HG03342 (cell line): ENCODE measurements around the gene RIMBP2.

ENCODE experiments used
- ATAC-seq: cut with Tn5 transposase; IDR thresholded peaks from one replicate; pipeline ENCODE4 v1.9.1; 2021; ENCODE audit warnings: mild to moderate bottlenecking, moderate library complexity; ENCODE audit not compliant: unreplicated experiment

The RIMBP2 gene

DNA sequence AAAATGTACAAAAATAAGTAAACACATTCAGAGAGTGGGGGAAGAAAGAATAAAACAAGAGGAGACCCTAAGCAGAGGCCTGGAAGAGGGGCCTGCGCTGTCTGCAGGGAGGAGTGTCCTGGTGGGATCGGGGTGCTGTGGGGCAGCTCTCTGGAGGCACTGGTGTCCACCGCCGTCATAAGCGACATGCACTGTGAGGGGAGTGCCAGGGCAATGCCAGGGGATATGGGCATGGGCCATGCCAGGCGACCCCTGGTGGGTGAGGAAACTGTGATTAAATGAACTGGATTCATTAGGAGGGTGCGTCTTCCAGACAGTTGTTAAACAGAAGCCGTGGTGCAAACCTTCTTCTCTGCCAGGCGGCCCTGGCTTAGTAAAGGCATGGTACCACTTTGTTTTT lies 261.8 kb downstream of the RIMBP2 start:
- ATAC-seq: no peak

DNA sequence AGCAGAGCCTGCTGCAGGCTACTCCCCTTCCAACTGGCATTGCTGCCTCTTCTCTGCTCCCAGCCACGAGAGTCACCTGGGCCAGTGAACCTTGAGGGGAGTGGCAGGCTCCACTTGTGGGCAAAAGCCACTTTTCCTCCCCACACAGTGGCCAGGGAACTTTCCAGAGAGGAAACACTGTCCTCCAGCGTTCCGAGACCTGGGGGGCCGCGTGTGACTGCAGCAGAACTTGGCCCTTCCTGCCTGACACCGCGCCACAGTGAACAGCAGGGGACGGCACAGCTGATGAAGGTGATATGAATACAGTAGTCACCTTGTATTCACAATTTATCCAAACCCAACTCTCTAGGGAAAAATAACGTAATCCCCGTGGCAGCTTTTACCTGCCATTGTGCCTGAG lies 263.6 kb downstream of the RIMBP2 start:
- no peak for ATAC-seq

DNA sequence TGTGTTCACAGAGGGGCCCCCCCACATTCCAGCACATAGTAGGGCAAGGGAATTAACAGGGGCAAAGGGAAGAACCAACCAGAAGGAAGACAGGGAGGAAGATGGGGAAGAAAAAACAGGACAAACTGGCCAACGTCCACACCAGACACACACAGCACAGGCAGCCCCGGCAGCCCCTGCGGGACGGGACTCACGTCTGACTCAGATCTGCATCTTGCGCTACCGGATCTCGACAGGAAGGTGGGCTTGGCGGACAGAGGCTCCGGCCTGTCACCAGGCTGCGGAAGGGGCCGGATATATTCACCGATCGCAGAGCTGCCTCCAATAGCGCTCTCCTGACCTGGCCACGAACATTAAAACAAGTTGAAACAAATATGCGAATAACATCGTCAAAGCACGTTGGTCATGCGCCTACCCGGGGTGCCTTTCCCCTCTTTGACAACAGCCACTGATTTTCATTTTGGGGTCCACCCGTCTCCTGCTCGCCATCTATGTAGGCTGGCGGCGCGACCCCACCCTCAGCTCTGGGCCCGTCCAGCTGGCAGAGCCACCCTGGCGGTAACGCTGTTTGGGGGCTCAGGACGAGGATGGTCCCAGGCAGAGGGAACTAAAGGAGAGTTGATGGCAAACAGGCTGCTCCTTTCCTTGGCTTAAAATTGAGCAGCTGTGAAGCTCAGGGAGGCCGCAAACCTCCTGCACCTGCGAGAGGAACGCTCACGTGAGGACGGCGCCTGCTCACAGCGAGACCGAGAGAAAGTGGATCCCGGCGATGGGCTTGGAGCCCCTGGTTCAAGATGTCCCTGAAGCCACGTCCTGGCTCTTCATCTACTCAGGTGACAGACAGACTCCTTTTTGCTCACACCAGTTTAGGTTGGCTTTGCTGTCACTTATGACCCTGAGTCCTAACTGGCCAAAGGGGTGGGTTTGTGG lies 264.8 kb downstream of the RIMBP2 start:
- ATAC-seq: no peak

DNA sequence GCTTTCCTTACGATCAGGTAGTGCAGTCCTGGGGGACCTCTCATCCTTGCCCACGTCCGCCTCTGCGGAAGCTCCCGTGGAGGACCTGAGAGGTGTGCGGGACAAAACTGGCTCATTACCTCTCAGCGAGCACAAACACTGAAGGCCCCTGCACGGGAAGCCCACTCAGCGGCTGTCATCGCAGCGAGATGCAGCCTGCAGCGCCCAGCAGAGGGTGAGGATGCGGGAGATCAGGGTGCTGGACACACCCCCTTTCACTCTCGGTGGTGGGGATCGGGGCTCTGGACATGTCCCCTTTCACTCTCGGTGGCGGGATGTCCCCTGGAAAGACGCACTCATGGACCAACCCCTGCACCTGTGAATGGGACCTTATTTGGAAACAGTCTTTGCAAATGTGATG lies 266.8 kb downstream of the RIMBP2 start:
- no peak for ATAC-seq

DNA sequence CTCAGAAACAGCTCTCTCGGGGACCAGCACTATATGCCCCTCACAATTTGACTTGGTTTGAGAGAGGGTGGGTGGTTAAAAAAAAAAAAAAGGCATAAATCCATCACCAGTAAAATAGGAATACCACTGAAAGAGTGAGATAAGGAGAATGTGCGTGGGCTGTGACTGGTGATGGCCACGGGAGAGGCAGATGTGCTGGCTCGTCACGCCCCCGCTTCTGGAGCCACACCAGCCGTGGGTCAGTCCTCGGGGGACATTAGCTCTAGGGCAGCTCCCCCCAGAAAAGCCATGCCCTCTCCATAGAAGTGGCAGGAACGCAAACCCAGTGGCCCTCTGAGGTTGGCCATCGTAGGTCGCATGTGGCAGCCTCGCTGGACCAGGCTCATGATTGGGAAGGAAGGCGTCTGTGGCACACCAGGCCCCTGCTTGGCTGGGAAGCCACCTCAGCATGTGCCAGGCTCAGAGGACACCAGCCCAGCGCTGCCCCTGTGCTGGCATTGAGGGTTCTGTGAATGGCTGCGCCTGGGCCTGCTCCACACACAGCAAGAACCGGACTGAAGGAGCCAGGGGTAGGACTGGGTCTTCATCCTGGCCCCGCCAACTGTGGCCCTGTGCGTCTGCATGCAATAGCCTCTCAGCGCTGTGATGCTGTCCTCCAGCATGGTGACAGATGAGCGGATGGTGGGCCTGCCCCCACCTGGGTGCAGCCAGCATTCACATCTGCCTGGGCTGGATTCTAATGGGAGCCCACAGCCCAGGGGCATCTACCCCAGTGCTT lies 267.9 kb downstream of the RIMBP2 start:
- no peak for ATAC-seq

DNA sequence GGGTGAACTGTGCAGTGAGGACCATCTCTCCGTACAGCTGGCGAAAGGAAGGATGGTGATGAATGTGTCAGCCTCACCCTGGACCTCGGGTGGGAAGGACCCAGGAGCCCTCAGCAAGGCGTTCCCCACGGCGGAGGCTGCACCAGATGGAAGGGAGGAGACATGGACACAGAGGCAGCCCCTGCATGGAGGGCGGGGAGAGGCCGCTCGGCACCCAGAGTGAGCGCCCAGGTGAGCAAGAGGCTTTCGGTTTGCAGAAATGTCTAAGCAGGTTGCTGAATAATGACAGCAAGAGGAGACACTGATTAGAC lies 268.5 kb downstream of the RIMBP2 start:
- ATAC-seq: no peak

DNA sequence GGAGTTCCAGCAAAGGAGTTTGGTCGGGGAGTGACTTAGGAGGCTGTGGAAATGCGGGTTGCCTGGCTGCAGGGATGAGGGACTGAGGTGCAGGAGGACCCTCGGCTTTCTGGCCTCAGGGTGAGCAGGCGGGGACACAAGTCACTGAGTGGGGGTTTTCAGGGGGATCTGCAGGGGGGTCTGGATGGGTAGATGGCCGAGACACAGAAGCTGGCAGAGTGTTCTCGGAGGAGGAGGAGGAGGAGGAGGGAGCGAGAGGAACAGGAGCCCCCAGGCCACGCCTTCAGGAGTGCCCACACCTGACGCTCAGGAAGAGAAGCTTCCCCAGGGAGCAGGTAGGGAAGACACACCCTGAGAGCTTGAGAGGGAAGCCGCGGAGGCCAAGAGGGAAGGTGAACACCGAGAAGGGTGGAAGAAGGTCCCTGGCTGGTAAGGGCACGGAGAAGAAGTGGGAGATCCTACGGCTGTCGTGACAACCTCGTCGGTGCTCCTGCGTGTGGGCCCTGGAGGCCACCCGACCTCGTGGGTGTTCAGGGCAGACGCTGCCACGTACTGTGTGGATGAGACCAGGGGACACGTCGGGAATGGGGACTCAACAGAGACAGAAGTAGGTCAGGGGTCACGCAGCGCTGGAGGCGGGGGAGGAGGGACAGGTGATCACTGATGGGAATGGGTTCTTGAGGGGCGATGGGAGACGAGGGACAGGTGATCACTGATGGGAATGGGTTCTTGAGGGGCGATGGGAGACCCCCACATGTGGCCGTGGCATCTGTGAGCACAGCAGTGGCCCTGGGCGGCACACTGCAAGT lies 269.0 kb downstream of the RIMBP2 start:
- ATAC-seq: no peak

DNA sequence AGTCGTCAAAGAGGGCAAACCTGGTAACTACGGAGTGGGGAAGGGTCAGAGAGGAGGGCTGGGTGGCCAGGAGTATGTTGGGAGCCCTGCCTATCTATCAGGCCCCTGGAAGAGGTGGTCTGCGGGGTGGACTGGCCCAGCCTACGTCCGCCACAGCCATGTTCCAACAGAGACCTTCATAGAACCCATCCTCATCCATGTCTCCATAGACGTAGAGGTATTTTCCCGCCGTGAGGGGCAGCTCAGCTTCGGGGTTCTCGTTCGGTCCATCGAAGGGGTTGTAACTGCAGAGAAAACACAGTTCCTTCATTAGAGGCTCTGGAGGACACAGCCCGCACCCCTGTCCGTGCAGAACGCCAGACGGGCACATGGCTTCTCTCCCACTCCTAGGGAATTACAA lies 271.1 kb downstream of the RIMBP2 start:
- no peak for ATAC-seq

DNA sequence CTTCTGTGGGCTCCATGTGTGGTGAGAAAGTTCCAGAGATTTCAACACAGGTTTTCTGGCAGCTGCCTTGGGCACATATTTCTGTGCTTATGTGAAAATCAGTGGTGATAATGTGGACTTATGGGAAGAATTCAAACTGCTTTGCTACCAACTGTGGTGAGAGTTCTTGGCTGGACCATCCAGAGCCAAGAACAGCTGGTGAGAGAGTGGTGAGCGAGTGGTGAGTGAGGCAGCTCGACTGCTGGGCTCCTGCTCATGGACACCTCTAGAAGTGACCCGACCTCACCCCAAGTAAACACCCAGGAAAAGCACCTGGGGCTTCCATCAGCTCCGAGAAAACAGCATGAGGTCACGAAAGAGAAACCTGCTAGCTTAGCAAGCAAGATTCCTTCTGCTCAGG lies 272.0 kb downstream of the RIMBP2 start:
- ATAC-seq: no peak

DNA sequence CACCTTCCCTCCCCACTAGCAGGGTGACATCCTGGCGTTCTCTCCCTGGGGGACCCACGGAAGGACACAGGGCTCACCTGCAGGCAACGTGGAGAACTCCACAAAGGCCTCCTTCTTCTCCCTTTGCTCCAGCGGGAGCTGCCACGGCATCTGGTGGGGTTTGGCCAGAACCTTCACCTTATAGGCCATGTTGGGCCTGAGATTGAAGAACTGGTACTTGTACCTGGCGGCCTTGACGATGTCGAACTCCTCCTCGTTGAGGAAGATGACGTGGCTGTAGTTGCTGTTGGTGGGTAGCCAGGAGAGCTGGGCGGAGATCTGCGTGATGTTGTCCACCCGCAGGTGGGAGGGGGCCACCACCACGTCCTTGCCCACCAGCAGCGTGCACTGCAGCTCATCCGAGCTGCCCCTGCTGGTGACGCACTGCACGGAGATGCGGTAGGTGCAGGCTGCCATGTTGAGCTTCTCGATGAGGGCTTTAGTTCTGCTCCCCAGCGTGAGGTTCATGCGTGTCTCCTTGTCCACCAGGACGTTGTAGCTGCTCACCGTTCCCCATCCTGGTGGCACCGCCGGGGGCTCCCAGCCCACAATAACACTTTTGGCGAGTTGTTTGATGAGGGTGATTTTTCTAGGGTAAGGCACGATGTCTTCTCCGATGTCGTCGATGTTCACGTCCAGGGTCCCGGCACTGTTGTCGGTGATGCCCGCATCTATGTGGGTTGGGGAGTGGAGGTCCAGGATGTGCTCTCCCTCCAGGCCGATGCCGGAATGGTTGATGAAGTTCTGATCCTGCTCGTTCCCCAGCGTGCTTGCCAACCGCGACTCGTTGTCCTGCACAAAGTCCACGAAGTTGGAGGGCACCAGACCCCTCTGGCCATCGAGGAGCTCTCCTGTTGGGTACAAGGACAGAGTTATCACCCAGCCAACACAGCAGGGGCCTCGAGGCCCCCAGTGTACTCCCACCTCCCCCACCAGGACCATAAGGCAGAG lies 274.0 kb downstream of the RIMBP2 start:
- ATAC-seq: no peak

DNA sequence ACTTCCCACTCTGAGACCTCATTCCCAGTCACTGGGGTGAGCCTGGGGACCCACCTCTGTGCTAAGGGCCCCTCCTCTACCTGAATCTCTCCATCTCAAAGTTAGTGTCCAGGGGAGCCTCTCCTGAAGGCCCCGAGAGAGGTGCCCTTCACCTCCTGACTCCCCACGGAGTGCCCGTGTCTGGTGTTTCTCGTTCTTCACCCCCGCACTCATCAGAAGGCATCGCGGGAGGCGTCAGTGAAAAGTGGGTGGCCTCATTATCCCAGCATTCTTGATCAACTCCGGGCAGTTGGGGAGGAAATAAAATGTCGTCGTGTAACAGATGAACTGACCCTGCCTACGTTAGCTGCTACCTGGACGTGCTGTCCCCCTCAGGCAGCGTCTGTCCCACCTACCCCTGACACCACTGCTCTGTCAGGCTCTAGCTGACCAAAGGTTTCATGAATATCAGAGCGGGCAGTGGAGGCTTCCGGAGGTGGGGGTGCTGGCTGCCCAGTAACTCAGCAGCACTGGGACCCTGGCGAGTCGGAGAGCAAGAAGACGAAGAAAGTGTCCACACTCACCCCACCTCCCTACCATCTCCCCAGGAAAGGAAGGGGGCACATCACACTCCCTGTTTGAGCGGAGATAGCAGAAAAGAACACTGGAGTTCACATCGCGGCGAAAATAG lies 275.6 kb downstream of the RIMBP2 start:
- ATAC-seq: no peak

DNA sequence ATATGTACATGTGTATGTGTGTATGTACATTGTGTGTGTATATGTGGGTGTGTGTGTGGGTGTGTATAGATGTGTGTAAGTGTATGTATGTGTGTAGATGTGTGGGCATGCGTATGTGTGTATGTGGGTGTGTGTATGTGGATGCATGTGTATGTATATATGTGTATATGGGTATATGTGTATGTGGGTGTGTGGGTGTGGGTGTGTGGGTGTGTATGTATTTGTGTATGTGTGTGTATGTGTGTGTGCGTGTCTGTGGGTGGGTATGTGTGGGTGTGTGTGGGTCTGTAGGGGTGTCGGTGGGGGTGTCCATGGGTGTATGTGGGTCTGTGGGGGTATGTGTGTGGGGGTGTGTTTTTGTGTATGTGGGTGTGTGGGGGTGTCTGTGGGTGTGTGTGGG lies 276.8 kb downstream of the RIMBP2 start:
- ATAC-seq: no peak

DNA sequence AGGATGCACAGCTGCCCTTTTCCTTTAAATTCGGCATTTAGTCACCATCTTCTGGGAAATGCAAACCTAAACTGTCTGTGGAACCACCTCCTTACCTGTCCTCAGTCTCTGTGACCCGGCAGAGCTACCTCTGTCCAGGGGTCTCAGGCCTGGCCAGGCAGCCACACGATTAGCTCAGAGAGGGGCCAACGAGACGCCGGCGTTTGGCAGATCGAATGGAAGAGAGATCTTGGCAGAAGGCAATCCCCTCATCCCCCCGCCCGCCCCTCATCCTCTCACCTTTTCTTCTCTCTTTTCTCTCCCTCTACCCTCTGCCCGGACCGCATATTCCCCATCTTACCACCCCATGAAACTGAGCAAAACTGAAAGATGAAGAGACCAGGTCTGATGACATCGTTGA lies 277.4 kb downstream of the RIMBP2 start:
- ATAC-seq: no peak

DNA sequence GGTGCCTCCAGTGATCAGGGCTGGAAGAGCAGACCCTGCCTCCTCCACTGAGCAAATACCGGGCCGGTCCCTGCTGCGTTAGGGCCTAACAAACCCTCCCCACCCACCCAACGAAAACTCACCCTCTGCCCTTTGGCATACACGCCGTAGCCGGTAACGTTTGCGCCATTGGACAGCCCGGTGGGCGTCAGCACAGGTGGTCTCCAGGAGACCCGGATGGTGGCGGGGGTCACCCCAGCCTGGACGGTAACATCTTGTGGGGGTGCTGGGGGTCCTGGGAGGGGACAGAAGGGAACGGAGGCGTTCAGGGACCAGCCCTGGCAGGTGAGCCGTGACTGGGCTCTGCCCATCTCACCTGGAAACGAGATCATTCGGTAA lies 277.9 kb downstream of the RIMBP2 start:
- ATAC-seq: no peak

DNA sequence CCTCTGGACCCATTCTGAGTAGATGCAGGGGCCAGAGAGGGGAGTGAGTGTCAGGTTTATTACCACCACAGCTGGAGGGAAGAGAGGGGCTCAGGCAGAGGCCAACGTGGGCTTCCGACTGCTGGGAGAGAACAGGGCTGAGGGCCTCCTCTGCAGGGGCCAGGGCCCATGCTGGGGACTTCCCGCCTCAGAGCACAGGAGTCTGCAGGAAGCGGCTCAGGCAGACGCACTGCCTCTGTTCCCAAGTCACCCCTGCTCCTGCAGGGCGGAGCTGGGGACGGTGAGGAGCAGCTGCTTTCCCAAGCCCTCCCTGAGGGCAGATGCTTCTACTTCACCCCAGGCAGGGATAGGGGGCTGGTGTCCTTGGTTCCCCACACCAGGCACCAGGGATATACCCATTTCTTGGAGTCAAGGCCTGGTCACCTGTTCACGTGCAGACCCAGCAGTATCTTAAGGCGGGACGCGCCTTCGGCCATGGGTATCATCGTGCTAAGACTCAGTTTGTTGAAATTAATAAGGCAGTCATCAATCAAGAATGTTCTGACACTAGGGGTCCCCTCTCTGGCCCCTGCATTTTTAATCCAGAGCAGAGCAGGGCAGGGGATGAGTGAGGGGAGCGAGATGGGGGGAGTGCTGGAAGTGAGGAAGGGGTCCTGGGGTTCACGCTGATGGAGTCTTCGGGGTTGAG lies 278.4 kb downstream of the RIMBP2 start:
- no peak for ATAC-seq

DNA sequence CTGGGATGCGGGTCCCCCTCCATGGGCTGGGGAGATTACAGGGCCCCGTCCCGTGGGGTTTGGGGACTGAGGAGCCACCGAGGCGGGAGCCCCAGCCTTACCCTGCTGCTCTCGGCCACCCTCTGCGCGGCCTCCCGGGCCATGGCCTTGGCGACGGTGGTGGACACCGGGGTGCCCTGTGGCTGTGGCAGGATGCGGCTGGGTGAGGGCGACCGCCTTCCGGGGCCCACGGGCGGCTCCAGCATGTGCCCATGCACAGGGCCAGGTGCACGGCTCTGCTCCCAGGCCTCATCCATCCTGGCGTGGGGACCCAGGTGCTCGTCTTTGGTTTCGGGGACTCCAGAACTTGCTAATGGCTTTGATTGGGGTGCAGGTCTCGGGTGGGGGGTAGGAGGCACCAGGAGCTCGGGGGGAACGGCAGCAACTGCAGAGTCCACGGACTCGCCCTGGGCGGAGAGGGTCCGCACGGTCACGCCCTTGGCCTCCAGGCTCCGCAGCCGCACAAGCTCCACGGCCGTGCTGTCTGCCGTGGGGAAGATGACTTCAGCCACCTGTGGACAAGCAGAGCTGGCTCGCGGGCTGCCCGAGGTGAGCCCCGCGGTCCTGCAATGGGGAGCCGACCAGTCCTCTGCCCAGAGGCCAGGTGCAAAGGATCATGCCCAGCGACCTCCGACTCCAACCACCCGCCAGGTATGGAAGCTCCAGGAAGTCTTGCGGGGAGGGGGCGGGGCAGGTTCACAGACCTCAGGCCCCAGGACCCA lies 279.2 kb downstream of the RIMBP2 start:
- ATAC-seq: no peak

DNA sequence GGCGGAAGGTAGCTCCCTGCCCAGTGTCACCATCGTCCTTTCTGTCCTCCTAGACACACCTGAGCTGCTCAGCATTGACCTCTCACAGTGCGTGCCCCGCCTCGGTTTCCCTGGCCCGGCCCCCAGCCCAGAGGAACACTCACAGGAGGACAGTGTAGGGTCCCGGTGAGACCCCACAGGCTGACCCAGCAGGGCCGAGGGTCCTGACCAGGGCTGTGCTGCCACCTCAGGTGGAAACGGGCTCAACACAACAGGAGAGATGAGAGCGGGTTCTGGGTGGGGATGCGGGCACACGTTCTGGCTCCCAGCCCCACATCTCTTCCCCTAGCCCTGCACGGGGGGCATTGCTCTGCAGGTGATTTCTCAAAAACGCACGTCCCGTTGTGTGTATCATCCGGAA lies 280.3 kb downstream of the RIMBP2 start:
- ATAC-seq: no peak

DNA sequence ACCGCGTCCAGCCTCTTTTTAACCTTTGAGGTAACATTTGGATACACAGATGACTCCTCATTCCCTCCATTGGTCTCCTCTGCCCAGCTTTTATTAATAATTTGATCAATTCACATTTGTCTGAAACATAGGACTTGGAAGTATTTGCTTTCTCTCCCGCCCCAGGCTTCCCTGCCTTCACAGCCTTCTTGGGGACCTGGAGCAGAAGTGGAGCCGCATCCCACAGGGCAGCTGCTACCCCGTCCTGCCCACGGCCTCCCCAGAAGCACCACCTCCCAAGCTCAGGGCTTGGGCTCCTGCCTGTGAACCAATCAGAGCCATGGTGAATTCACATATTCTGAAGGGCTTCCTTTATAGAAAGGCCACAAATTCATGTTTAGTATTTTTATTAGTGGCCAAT lies 280.8 kb downstream of the RIMBP2 start:
- ATAC-seq: no peak

DNA sequence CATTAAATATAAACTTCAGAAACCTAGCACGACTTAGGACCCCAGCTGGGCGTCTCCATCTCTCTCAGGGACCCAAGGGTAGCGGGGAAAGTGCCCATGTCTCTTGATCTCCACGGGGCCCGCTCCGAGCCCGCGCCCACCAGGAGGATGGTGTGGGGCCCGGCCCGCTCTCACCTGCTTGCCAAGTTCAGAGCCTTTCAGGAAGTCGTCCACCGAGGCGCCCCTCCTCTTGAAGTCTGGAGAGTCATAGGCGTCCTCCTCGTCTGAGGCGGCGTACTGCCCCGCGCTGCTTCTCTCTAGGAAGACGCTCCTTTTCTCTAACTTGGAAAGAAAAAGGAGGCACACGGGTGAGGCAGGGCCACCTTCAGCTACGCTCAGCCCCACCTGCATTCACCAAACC lies 281.5 kb downstream of the RIMBP2 start:
- ATAC-seq: no peak
